Activated B cell treated with CpG ODN at 0.5 μM for 24 hours (primary cell): ENCODE measurements around the gene PYGO2. TPM values are rescaled to one million over a fixed set of nuclear protein-coding genes. Genes with fewer than 3 reads are reported as not detected.

Source experiments
- ATAC-seq: fragments of 200-7000 bp; cut with Tn5 transposase; one replicate; pipeline ENCODE4 v1.10.0; 2021; ENCODE audit warnings: low read depth, mild to moderate bottlenecking, moderate library complexity
- CTCF ChIA-PET: fragments of 350-600 bp; sonication (Branson Sonifier 250); formaldehyde crosslinking; loops from one replicate; lab custom pipeline; 2021; ENCODE audit warnings: antibody characterized with exemption; lab: Charles Lee
- POLR2A ChIA-PET: fragments of 350-600 bp; sonication (Branson Sonifier 250); formaldehyde crosslinking; loops from one replicate; lab custom pipeline; 2021; ENCODE audit warnings: antibody characterized with exemption; lab: Charles Lee
- DNase-seq: peaks from one replicate; pipeline ENCODE4 v3.0.0; 2022
- H3K27ac Mint-ChIP-seq: one replicate; pipeline ENCODE4 v1.8.0; 2020; ENCODE audit warnings: mixed read lengths
- H3K27me3 Mint-ChIP-seq: one replicate; pipeline ENCODE4 v1.8.0; 2021; ENCODE audit warnings: mixed read lengths
- H3K36me3 Mint-ChIP-seq: one replicate; pipeline ENCODE4 v1.8.0; 2021; ENCODE audit warnings: low read depth, mixed read lengths
- H3K4me1 Mint-ChIP-seq: one replicate; pipeline ENCODE4 v1.8.0; 2021; ENCODE audit warnings: mixed read lengths
- H3K4me3 Mint-ChIP-seq: one replicate; pipeline ENCODE4 v1.8.0; 2020; ENCODE audit warnings: mild to moderate bottlenecking, mixed read lengths
- H3K9me3 Mint-ChIP-seq: one replicate; pipeline ENCODE4 v1.8.0; 2020; ENCODE audit warnings: mixed read lengths
- intact Hi-C: fragments of 100-400 bp; cut with micrococcal nuclease; formaldehyde crosslinking; loops from one replicate; pipeline ENCODE4 v1.15.1; 2024
- total RNA-seq: library from RNA; stranded (reverse); gene quantifications from 2 replicates; pipeline ENCODE4 v1.2.3, GENCODE V29; 2022
- TF ChIP-seq, protein P1 (sequence below): fragments of 200-600 bp; IDR thresholded peaks from one replicate; pipeline ENCODE4 v1.8.0; 2022; ENCODE audit warnings: antibody characterized with exemption, mild to moderate bottlenecking

Gene PYGO2
- total RNA-seq, 1 donor from 2014 or later: 38.1 TPM

DNA sequence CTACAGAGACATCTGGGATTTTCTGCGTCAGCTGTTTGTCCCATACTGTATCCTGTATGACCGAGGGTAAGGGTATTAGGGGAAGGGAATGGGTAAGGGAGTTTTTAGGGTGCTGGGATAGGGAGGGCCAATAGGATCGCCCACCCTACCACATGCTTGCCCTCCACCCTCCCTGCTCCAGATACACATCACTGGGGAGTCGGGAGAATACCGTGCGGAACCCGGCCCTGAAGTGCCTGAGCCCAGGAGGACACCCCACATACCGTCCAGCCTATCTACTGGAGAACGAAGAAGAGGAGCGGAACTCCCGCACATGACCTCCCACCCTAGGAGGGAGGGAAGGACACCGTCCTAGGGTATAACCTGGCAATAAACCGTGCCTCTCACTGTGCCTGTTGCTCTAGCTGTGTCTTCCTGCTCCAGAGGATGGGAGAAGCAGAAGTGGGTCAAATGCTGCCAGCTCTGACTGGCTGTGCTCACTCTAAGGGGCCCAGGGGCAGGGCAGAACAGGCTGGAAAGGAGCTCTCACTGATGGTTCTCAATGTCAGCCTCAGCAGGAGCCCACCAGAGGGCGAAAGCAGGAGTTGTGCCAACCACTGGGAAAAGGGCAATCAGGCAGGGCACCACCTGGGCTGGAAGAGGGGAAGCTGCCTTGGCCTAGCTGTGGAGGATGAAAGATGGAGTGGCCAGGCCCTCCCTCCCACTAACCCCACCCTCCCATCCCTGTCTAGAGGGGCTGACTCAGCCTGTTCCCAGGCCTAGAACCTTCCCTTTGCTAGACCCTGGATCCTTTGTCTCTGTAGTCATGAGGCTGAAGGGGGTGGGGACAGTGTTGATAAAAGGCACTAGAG, 31.4 kb upstream of the PYGO2 start:
- Mint-ChIP-seq H3K27me3 (no peaks in the 10 kb centered on the region), H3K27ac (no peak overlapping the region), H3K4me3 (no peak overlapping the region), H3K9me3 (no peaks in the 10 kb centered on the region), H3K4me1 (peaks cover 10% of the 10 kb centered on the region), H3K36me3 (peaks cover 37% of the 10 kb centered on the region)
- CTCF ChIA-PET: interaction anchor here (0.9 to 3.0 kb wide), 3 partner anchors 14 to 32 kb away, joined by 3 to 14 read pairs (median 3); partner anchors contain the start of gene PYGO2
- POLR2A ChIA-PET: interaction anchor here (0.8 to 2.5 kb wide), 5 partner anchors 10 to 28 kb away, joined by 3 to 11 read pairs (median 5); partner anchors contain the start of gene FLAD1
- TF ChIP-seq, protein P1, sequence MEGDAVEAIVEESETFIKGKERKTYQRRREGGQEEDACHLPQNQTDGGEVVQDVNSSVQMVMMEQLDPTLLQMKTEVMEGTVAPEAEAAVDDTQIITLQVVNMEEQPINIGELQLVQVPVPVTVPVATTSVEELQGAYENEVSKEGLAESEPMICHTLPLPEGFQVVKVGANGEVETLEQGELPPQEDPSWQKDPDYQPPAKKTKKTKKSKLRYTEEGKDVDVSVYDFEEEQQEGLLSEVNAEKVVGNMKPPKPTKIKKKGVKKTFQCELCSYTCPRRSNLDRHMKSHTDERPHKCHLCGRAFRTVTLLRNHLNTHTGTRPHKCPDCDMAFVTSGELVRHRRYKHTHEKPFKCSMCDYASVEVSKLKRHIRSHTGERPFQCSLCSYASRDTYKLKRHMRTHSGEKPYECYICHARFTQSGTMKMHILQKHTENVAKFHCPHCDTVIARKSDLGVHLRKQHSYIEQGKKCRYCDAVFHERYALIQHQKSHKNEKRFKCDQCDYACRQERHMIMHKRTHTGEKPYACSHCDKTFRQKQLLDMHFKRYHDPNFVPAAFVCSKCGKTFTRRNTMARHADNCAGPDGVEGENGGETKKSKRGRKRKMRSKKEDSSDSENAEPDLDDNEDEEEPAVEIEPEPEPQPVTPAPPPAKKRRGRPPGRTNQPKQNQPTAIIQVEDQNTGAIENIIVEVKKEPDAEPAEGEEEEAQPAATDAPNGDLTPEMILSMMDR: no peak
- intact Hi-C loops: no loop called here
- no peak for DNase-seq
- ATAC-seq: no peak

DNA sequence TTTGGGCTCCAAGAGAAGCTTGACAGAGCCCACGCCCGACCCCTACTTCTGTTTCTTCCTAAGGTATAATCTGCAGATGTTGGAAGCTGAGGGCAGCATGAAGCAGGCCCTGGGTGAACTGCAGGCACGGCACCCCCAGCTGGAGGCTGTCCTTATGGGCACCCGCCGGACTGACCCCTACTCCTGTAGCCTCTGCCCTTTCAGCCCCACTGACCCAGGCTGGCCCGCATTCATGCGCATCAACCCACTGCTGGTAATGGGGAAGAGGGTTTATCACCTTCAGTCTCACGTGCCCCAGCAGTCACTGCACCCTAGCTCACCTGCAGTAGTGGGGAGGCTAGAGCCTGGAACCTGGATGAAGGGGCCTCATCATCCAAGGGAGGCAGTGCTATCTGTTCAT, 28.7 kb upstream of the PYGO2 start:
- peaks cover 7% of the 10 kb centered on the region for H3K4me1 Mint-ChIP-seq
- no peaks in the 10 kb centered on the region for H3K27me3 Mint-ChIP-seq
- no peak overlapping the region for H3K4me3 Mint-ChIP-seq
- POLR2A ChIA-PET: no interaction called here
- peaks cover 44% of the 10 kb centered on the region for H3K36me3 Mint-ChIP-seq
- TF ChIP-seq, protein P1: no peak
- DNase-seq: no peak
- no peak for ATAC-seq
- intact Hi-C loops: no loop called here
- no peaks in the 10 kb centered on the region for H3K9me3 Mint-ChIP-seq
- H3K27ac Mint-ChIP-seq: no peak overlapping the region
- CTCF ChIA-PET: no interaction called here

DNA sequence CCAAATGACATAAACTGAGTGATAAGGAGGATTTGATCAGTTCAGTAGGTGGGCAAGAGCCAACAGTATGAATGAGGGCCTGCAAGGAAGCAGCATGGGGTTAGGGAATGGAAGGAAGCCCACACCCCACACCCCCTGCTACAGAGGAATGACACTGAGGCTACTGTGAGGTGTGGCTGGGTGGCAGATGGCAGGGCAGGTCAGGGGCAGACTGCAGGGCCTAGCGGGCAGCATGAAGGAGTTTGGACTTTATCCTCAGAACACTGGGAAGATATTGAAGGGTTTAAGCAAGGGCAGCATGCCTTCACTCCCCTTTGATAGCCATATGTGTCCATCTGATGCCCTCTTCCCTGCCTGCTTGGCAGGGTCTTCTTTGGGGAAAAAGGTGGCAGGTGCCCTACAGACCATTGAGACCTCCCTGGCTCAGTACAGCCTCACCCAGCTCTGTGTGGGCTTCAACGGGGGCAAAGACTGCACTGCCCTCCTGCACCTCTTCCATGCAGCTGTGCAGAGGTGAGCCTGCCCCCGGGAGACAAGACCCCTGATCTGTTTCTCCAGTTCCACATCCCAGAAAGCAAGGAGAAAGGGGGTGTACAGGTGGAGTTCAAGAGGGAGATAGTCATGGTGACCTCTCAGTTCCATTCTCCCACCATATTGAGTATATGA, 27.7 kb upstream of the PYGO2 start:
- Mint-ChIP-seq H3K9me3 (no peaks in the 10 kb centered on the region), H3K27me3 (no peaks in the 10 kb centered on the region), H3K4me3 (no peak overlapping the region), H3K4me1 (peaks cover 10% of the 10 kb centered on the region), H3K27ac (no peak overlapping the region), H3K36me3 (peaks cover 44% of the 10 kb centered on the region)
- TF ChIP-seq, protein P1: no peak
- DNase-seq: no peak
- ChIA-PET CTCF (no interaction called here), POLR2A (no interaction called here)
- no peak for ATAC-seq
- intact Hi-C loops: no loop called here

DNA sequence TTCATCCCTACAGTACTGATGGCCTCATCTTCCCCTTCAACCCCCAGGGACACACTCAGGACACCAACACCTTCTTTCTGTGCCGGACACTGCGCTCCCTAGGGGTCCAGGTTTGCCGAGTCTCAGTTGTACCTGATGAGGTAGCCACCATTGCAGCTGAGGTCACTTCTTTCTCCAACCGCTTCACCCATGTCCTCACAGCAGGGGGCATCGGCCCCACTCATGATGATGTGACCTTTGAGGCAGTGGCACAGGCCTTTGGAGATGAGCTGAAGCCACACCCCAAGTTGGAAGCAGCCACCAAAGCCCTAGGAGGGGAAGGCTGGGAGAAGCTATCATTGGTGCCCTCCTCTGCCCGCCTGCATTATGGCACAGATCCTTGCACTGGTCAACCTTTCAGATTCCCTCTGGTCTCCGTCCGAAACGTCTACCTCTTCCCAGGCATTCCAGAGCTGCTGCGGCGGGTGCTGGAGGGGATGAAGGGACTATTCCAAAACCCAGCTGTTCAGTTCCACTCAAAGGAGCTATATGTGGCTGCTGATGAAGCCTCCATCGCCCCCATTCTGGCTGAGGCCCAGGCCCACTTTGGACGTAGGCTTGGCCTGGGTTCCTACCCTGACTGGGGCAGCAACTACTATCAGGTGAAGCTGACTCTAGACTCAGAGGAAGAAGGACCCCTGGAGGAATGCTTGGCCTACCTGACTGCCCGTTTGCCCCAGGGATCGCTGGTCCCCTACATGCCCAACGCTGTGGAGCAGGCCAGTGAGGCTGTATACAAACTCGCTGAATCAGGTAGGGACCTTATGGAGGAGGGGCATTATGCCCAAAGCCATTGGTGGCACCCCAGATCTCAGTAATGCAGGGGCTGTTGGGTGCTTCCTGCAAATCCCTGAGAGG, 26.7 kb upstream of the PYGO2 start:
- Mint-ChIP-seq H3K9me3 (no peaks in the 10 kb centered on the region), H3K27me3 (no peaks in the 10 kb centered on the region), H3K4me3 (no peak overlapping the region), H3K27ac (no peak overlapping the region), H3K4me1 (peaks cover 14% of the 10 kb centered on the region), H3K36me3 (peaks cover 44% of the 10 kb centered on the region)
- CTCF ChIA-PET: interaction anchor here (1.2 to 1.4 kb wide), 2 partner anchors 11 to 29 kb away, joined by 3 to 4 read pairs; no protein-coding TSS in a partner anchor
- intact Hi-C loops: no loop called here
- TF ChIP-seq, protein P1: no peak
- POLR2A ChIA-PET: interaction anchor here (0.6 to 2.4 kb wide), 4 partner anchors 12 to 430 kb away, joined by 3 to 9 read pairs (median 6); partner anchors contain the start of genes CKS1B and UBE2Q1
- ATAC-seq (no peak), DNase-seq (no peak)
